Suprapubic skin (tissue), 4 donors: Measurements from ENCODE around the gene TM9SF4. TPM values are rescaled to one million over a fixed set of nuclear protein-coding genes. Genes with fewer than 3 reads are reported as not detected.

Source experiments
- DNase-seq, 2 donors: peaks; one replicate each; pipeline ENCODE4 v3.0.0-alpha.2; 2019; ENCODE audit warnings: low spot score in 2 of 2
- H3K27ac ChIP-seq: fragments of 200-600 bp; sonication (generic); one replicate; pipeline ENCODE4 v1.5.1; 2019
- H3K27me3 ChIP-seq: fragments of 200-600 bp; sonication (generic); one replicate; pipeline ENCODE4 v1.5.1; 2019
- H3K36me3 ChIP-seq: fragments of 200-600 bp; sonication (generic); one replicate; pipeline ENCODE4 v1.5.1; 2019
- H3K4me1 ChIP-seq: fragments of 200-600 bp; sonication (generic); one replicate; pipeline ENCODE4 v1.5.1; 2019
- H3K4me3 ChIP-seq: fragments of 200-600 bp; sonication (generic); one replicate; pipeline ENCODE4 v1.5.1; 2019; ENCODE audit warnings: mild to moderate bottlenecking
- H3K9me3 ChIP-seq: fragments of 200-600 bp; sonication (generic); one replicate; pipeline ENCODE4 v1.5.1; 2019
- EP300 ChIP-seq: sonication (generic); formaldehyde crosslinking; IDR thresholded peaks from one replicate; pipeline ENCODE4 v1.6.1; 2017; ENCODE audit warnings: antibody characterized with exemption
- POLR2A ChIP-seq, 2 donors: fragments of 450-650 bp; IDR thresholded peaks; one replicate each; pipeline ENCODE4 v1.6.1; 2017; ENCODE audit warnings: antibody characterized with exemption in 2 of 2, mild to moderate bottlenecking in 2 of 2, moderate library complexity in 2 of 2
- POLR2AphosphoS5 ChIP-seq, 3 donors: sonication (generic); formaldehyde crosslinking; IDR thresholded peaks; one replicate each; pipeline ENCODE4 v1.6.1; 2017; ENCODE audit warnings: antibody characterized with exemption in 3 of 3
- WGBS: methylation state at CpG from one replicate; pipeline ENCODE4 v1.1.5; 2018; 5-methylcytosine and 5-hydroxymethylcytosine counted together
- total RNA-seq, 4 donors: library from RNA; depleted of rRNA; stranded (reverse); fragments of >200 nt; gene quantifications; one replicate each; pipeline ENCODE4 v1.1.0, GENCODE V29; 2016
- TF ChIP-seq, protein P1 (sequence below), 2 donors: fragments of 200-600 bp in 1 of 2; fragments of 450-650 bp in 1 of 2; sonication (generic) in 1 of 2; IDR thresholded peaks; one replicate each; pipeline ENCODE4 v1.5.1; 2016 to 2019; ENCODE audit warnings: antibody characterized with exemption in 2 of 2, mild to moderate bottlenecking in 1 of 2, moderate library complexity in 1 of 2

Gene TM9SF4
- total RNA-seq, 4 donors from 2014 or later: 45.5 to 54.9 (median 51.6) TPM

DNA sequence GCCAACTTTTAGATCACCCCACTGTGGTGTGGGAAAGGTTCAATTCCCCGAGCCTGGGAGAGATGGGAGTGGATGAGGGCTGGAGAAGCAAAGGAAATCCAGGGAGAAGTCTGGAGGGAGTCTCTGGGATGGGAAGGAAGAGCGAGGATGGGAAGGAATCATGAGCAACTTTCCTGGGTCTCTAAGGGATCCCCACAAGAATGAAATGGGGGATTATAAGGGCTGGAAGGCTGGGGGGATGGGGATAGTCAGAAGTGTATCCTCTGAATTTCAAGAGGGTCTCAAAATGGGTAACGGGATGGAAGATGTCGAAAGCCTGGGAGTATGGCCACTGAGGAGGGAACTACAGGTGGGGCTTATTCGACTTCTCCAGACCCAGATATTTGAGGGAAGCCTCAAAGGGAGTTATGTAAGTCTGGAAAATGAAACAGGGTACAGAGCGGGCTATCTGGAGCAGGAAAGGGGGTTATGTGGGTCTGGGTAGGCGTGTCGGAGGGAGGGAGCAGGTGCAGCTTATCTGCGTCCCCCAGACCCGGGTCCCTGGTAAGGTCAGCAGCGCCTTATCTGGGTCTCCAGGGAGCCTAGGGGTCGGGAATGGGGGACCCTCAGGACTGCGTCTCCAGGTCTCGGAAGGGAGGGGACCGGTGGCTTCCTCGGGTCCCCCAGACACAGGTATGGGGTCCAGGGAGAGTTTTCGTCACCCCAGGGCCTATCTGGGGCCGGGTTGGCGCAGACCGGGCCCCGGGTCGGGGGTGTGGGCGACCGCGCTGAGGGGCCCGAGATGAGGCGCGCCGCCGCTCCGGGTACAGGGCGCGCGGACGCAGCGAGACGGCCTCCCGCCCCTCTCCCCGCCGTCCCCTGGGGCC, 97.5 kb downstream of the TM9SF4 start:
- Histone ChIP-seq H3K9me3 (no peaks in the 10 kb centered on the region), H3K4me1 (peaks cover 73% of the 10 kb centered on the region)
- 7% methylated on average over 13 of the region's 40 CpGs for WGBS

DNA sequence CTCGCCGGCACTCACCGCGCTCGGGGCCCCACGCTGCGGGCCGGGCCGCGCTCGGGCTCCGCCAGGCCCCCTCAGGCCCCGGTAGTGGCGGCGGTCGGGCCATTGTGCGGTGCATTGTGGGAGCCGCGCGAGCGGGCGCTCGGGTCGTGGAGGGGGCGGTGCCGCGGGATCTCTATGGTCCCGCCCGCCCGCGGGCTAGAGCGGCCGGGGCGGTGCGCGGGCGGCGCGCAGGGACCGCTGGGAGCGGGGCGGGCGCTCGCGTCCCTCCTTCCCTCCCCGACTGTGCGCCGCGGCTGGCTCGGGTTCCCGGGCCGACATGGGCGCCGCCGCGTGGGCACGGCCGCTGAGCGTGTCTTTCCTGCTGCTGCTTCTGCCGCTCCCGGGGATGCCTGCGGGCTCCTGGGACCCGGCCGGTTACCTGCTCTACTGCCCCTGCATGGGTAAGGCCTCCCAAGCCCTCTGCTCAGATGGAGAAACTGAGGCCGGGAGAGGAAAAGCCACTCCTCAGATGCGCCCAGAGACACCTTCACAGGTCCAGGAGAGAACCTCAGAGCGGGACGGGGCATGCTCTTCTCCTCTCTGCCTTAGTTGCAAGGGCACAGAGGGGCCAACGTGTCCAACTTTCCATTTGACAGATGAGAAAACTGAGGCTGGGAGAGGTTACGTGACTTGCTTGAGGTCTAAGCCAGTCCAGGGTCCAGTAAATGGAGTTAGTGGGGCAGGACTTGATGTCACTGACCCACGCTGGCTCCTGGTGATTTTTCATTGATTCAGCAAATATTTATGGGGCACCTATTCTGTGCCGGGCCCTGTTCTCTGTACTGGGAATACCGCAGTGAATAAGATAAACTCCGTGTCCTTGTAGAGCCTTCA, 98.3 kb downstream of the TM9SF4 start, which contains the start of the genes PLAGL2 and POFUT1:
Gene PLAGL2 (minus strand): TSS at position 118 of the 873 bp plus-strand sequence. CDS start 5,565 bp downstream, outside the sequence.
Gene POFUT1 (plus strand): TSS at position 255 of the 873 bp plus-strand sequence. CDS start 62 bp downstream, at position 317.
- Histone ChIP-seq H3K4me3 (peak within 1 kb of the TSS; percentile 95), H3K36me3 (peaks cover 12% of the 10 kb centered on the region), H3K4me1 (peaks cover 64% of the 10 kb centered on the region), H3K27ac (peak within 1 kb of the TSS; percentile 95), H3K9me3 (no peaks in the 10 kb centered on the region), H3K27me3 (no peaks in the 10 kb centered on the region)
- peak; percentile 90 for DNase-seq
- WGBS: 1% methylated on average over 22 of the region's 74 CpGs
- TF ChIP-seq POLR2A (IDR thresholded peaks at IDR 0.05) (peak; percentile 16 to 72), POLR2AphosphoS5 (IDR thresholded peaks at IDR 0.05) (no peak)
- TF ChIP-seq, protein P1, sequence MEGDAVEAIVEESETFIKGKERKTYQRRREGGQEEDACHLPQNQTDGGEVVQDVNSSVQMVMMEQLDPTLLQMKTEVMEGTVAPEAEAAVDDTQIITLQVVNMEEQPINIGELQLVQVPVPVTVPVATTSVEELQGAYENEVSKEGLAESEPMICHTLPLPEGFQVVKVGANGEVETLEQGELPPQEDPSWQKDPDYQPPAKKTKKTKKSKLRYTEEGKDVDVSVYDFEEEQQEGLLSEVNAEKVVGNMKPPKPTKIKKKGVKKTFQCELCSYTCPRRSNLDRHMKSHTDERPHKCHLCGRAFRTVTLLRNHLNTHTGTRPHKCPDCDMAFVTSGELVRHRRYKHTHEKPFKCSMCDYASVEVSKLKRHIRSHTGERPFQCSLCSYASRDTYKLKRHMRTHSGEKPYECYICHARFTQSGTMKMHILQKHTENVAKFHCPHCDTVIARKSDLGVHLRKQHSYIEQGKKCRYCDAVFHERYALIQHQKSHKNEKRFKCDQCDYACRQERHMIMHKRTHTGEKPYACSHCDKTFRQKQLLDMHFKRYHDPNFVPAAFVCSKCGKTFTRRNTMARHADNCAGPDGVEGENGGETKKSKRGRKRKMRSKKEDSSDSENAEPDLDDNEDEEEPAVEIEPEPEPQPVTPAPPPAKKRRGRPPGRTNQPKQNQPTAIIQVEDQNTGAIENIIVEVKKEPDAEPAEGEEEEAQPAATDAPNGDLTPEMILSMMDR (IDR thresholded peaks at IDR 0.05): peak in 1 of 2 donors; percentile 14

More for the DNA sequence above, 97.5 kb downstream of the TM9SF4 start:
- TF ChIP-seq POLR2A (IDR thresholded peaks at IDR 0.05) (no peak), POLR2AphosphoS5 (IDR thresholded peaks at IDR 0.05) (no peak), EP300 (no peak)
- TF ChIP-seq, protein P1 (IDR thresholded peaks at IDR 0.05): no peak
- Histone ChIP-seq H3K36me3 (peaks cover 9% of the 10 kb centered on the region), H3K27ac (peak overlapping the region; percentile 95), H3K27me3 (no peaks in the 10 kb centered on the region), H3K4me3 (peak overlapping the region; percentile 95)
- DNase-seq: no peak

DNA sequence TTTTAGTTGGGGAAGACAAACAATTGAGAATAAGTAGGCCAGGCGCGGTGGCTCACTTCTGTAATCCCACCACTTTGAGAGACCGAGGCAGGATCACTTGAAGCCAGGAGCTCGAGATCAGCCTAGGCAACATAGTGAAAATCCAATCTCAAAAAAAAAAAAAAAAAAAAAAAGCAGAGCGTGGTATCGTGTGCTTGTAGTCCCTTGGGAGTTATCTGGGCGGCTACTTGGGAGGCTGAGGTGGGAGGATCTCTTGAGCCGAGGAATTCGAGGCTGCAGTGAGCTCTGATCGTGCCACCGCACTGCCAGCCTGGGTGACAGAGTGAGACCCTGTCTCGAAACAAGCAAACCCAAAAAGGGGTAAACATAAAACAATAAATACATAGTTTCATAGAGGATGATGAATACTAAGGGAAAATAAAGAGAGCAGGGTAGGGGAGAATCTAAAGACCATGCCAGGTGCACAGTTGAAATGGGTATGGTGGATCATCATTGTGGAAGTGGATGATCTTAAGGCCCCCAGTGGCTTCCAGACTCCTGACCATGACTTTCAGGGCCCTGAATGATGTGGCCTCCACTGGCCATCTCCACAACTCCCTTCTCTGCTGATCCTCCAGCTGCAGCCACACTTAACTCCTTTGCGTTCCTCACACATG, 99.1 kb downstream of the TM9SF4 start:
- DNase-seq: no peak
- 54% methylated on average over 13 of the region's 13 CpGs for WGBS
- Histone ChIP-seq H3K27ac (no peak overlapping the region), H3K4me1 (peaks cover 57% of the 10 kb centered on the region), H3K36me3 (peaks cover 12% of the 10 kb centered on the region), H3K27me3 (no peaks in the 10 kb centered on the region), H3K4me3 (peak overlapping the region; percentile 95), H3K9me3 (no peaks in the 10 kb centered on the region)
- TF ChIP-seq POLR2AphosphoS5 (IDR thresholded peaks at IDR 0.05) (no peak), EP300 (no peak), POLR2A (IDR thresholded peaks at IDR 0.05) (no peak)
- TF ChIP-seq, protein P1 (IDR thresholded peaks at IDR 0.05): no peak

DNA sequence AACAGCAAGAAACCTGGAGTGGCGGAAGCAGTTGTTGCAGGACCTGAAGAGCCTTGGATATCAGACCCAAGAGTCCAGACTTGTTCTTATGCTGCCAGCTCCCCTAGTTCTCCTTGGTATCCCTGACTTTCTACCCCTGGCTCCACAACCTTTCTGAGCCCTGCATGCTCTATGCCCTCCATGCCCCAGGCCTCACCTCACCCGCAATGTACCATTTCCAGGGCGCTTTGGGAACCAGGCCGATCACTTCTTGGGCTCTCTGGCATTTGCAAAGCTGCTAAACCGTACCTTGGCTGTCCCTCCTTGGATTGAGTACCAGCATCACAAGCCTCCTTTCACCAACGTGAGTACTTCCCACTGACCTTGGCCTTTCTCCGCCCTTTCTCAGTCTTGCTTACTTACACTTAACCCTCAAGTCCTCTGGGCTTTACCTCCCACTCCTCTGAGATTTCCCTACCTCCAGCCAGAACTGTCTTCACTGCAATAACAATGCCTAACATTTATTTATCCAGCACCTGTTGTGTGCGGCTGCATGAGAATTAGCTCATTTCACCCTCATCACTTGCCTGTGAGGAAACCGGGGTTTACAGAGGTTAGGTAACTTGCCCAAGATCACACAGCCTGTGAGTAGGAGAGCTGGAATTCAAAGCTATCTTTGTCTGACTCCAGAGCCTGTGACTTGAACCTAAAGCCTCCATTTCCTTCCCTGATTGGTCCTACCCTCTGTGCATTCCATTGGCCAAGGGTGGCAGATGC, 100.5 kb downstream of the TM9SF4 start:
- Histone ChIP-seq H3K4me1 (peaks cover 43% of the 10 kb centered on the region), H3K27me3 (no peaks in the 10 kb centered on the region), H3K27ac (no peak overlapping the region), H3K4me3 (no peak overlapping the region), H3K9me3 (no peaks in the 10 kb centered on the region), H3K36me3 (peaks cover 15% of the 10 kb centered on the region)
- TF ChIP-seq POLR2AphosphoS5 (IDR thresholded peaks at IDR 0.05) (no peak), EP300 (no peak), POLR2A (IDR thresholded peaks at IDR 0.05) (no peak)
- TF ChIP-seq, protein P1 (IDR thresholded peaks at IDR 0.05): no peak
- DNase-seq: no peak
- WGBS: 77% methylated on average over 9 of the region's 9 CpGs
